K562 (cell line): ENCODE data around the gene NPR3.

Experiments used
- ATF3 ChIP-seq, 2 experiments: fragments of 450-650 bp in 1 of 2; sonication (generic) in 1 of 2; formaldehyde crosslinking in 1 of 2; IDR thresholded peaks in 1 of 2; conservative IDR thresholded peaks in 1 of 2; 2 replicates each; pipeline versions ENCODE4 v1.6.1 to v1.8.1; 2016 to 2023; ENCODE audit warnings: mild to moderate bottlenecking in 2 of 2, moderate library complexity in 2 of 2, inconsistent platforms in 1 of 2, missing genetic modification reagents in 1 of 2
- ATF7 ChIP-seq: fragments of 450-650 bp; IDR thresholded peaks from 2 replicates; pipeline ENCODE4 v1.7.1; 2014; ENCODE audit warnings: mild to moderate bottlenecking, moderate library complexity
- HDAC6 ChIP-seq: IDR thresholded peaks from 2 replicates; pipeline ENCODE4 v1.6.1; 2012; ENCODE audit warnings: low read depth, mild to moderate bottlenecking, control low read depth, inconsistent platforms, low read length, moderate library complexity
- MCM5 ChIP-seq: fragments of 450-650 bp; IDR thresholded peaks from 2 replicates; pipeline ENCODE4 v1.6.1; 2016; ENCODE audit warnings: low read depth
- NELFE ChIP-seq: IDR thresholded peaks from 2 replicates; pipeline ENCODE4 v1.6.1; 2011; ENCODE audit warnings: mild to moderate bottlenecking; ENCODE audit not compliant: insufficient read depth, insufficient read length
- POLR2A ChIP-seq: fragments of 450-650 bp; conservative IDR thresholded peaks from 2 replicates; pipeline ENCODE4 v1.6.1; 2016
- TAF9B ChIP-seq: fragments of 450-650 bp; IDR thresholded peaks from 2 replicates; pipeline ENCODE4 v1.6.1; 2018; ENCODE audit warnings: mild to moderate bottlenecking; ENCODE audit not compliant: partially characterized antibody
- ZNF347 ChIP-seq: fragments of 450-650 bp; formaldehyde crosslinking; IDR thresholded peaks from 2 replicates; pipeline ENCODE4 v1.4.0; 2020; ENCODE audit warnings: low read depth, mild to moderate bottlenecking, moderate library complexity
- ZNF449 ChIP-seq: fragments of 250-450 bp; sonication (Bioruptor Pico); IDR thresholded peaks from 2 replicates; pipeline ENCODE4 v1.8.0; 2022; ENCODE audit warnings: moderate library complexity, mild to moderate bottlenecking, inconsistent platforms

GRCh38 chr5:32724526-32724925 is 13.4 kb downstream of the NPR3 start:
- TF ChIP-seq NELFE (no peak), MCM5 (no peak), ZNF449 (CRISPR knock-in tag) (no peak), ATF3 (IDR thresholded peaks at IDR 0.05) (no peak), ATF3 (CRISPR knock-in tag; conservative IDR thresholded peaks at IDR 0.05) (no peak), ATF7 (no peak), POLR2A (no peak), TAF9B (no peak), HDAC6 (no peak), ZNF347 (CRISPR knock-in tag) (no peak)
